Sigmoid colon (tissue), 4 donors: ENCODE data around the gene CDK18.

Experiments
- POLR2A ChIP-seq, 2 donors: fragments of 450-650 bp; IDR thresholded peaks; one replicate each; pipeline ENCODE4 v1.6.1; 2016; ENCODE audit warnings: antibody characterized with exemption in 2 of 2, mild to moderate bottlenecking in 2 of 2, moderate library complexity in 2 of 2
- POLR2AphosphoS5 ChIP-seq, 4 donors: sonication (generic); formaldehyde crosslinking; IDR thresholded peaks; one replicate each; pipeline ENCODE4 v1.6.1; 2017; ENCODE audit warnings: antibody characterized with exemption in 4 of 4

DNA sequence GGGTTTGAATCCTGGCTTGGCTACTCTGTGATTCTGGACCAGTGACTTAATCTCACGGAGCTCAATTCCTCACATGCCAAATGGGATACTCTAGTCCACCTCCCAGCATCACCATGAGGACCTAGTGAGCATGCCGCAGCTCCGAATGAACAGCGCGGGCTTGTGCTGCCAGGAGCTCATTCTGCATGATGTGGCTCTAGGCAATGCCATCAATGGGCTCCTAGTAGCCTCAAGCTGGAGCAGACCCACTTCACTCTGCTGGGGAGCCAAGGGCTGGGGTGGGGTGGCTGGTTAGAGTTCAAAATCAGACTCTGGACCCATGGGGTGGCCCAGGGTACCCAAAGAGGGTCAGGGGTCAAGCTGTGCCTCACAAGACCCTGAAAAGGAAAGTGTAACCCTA lies 41.5 kb downstream of the CDK18 start:
- TF ChIP-seq POLR2AphosphoS5 (IDR thresholded peaks at IDR 0.05) (no peak), POLR2A (IDR thresholded peaks at IDR 0.05) (no peak)
